HCT116 (cell line): ENCODE data around the gene IL17B. TPM values are rescaled to one million over a fixed set of nuclear protein-coding genes. Genes with fewer than 3 reads are reported as not detected.

Experiments
- ATAC-seq: fragments of 200-7000 bp; cut with Tn5 transposase; 2 replicates; pipeline ENCODE4 v1.9.1; 2020; ENCODE audit warnings: mild to moderate bottlenecking, moderate library complexity
- BruUV-seq: library from RNA; stranded (reverse); fragments of 400-500 nt; replicated peaks from 2 replicates; lab custom pipeline; 2021; lab: Mats Ljungman, UMichigan
- CTCF ChIA-PET: fragments of 300-600 bp; sonication (Branson Sonifier 250); formaldehyde crosslinking; loops from one replicate; lab custom pipeline; 2021; ENCODE audit warnings: antibody characterized with exemption; lab: Charles Lee
- POLR2A ChIA-PET: fragments of 300-600, 350-600 bp; sonication (Branson Sonifier 250); formaldehyde crosslinking; loops from one replicate; lab custom pipeline; 2021; ENCODE audit warnings: antibody characterized with exemption; lab: Charles Lee
- RAD21 ChIA-PET, 2 experiments: fragments of 300-600 bp; sonication (Branson Sonifier 250); formaldehyde crosslinking; loops; one replicate each; lab custom pipeline; 2023; ENCODE audit warnings: low total read pairs in 2 of 2; ENCODE audit not compliant: uncharacterized antibody in 2 of 2, unreplicated experiment in 2 of 2, low non-redundant PET in 1 of 2; lab: Charles Lee
- DNase-seq: peaks from one replicate; pipeline ENCODE4 v3.0.0-alpha.2; 2010; ENCODE audit warnings: low read depth, low spot score
- H2AFZ ChIP-seq: fragments of 200-600 bp; shearing (Covaris generic), sonication (generic); 2 replicates; pipeline ENCODE4 v1.6.1; 2017; ENCODE audit warnings: low read depth, mixed run types, mixed read lengths, antibody characterized with exemption, low read length; ENCODE audit not compliant: poor library complexity, severe bottlenecking
- H3K27ac ChIP-seq: 2 replicates; pipeline ENCODE4 v1.5.1; 2012; ENCODE audit warnings: low read depth, low read length
- H3K27me3 ChIP-seq: fragments of 200-600 bp; sonication (generic); 2 replicates; pipeline ENCODE4 v1.6.1; 2016; ENCODE audit warnings: mixed run types, low read length, mixed read lengths; ENCODE audit not compliant: insufficient read depth
- H3K36me3 ChIP-seq, 2 experiments: fragments of 200-500 bp in 1 of 2; fragments of 200-600 bp in 1 of 2; sonication (Bioruptor generic) in 1 of 2; sonication (generic) in 1 of 2; 2 replicates each; pipeline versions ENCODE4 v1.5.1 to v1.6.1; 2014 to 2016; ENCODE audit warnings: low read length in 2 of 2, inconsistent platforms in 1 of 2, mixed read lengths in 1 of 2, mixed run types in 1 of 2; ENCODE audit not compliant: insufficient read depth in 2 of 2, control insufficient read depth in 1 of 2
- H3K4me1 ChIP-seq, 2 experiments: fragments of 200-600 bp in 1 of 2; sonication (generic) in 1 of 2; 2 replicates each; pipeline versions ENCODE4 v1.5.1 to v1.6.1; 2012 to 2017; ENCODE audit warnings: low read length in 2 of 2, inconsistent platforms in 1 of 2, mild to moderate bottlenecking in 1 of 2, mixed read lengths in 1 of 2, mixed run types in 1 of 2, moderate library complexity in 1 of 2; ENCODE audit not compliant: insufficient read depth in 2 of 2, control insufficient read depth in 1 of 2
- H3K4me2 ChIP-seq: fragments of 200-600 bp; sonication (generic); 2 replicates; pipeline ENCODE4 v1.6.1; 2017; ENCODE audit warnings: mixed run types, low read length, mixed read lengths
- H3K4me3 ChIP-seq, 2 experiments: fragments of 200-600 bp in 1 of 2; sonication (generic) in 1 of 2; replicated peaks in 1 of 2; 2 replicates each; pipeline ENCODE4 v1.5.1; 2011 to 2016; ENCODE audit warnings: low read length in 2 of 2, control low read depth in 1 of 2, low read depth in 1 of 2, mild to moderate bottlenecking in 1 of 2, mixed read lengths in 1 of 2, mixed run types in 1 of 2
- H3K79me2 ChIP-seq: fragments of 200-600 bp; sonication (generic); 2 replicates; pipeline ENCODE4 v1.6.1; 2017; ENCODE audit warnings: mild to moderate bottlenecking, mixed run types, low read length, moderate library complexity, mixed read lengths; ENCODE audit not compliant: insufficient read depth
- H3K9ac ChIP-seq: fragments of 200-600 bp; sonication (generic); 2 replicates; pipeline ENCODE4 v1.6.1; 2016; ENCODE audit warnings: low read length, mixed read lengths
- H3K9me2 ChIP-seq: fragments of 200-600 bp; sonication (generic), shearing (Covaris generic); 2 replicates; pipeline ENCODE4 v1.6.1; 2017; ENCODE audit warnings: mixed run types, mild to moderate bottlenecking, moderate library complexity; ENCODE audit not compliant: insufficient read depth
- H3K9me3 ChIP-seq, 2 experiments: fragments of 200-500 bp in 1 of 2; fragments of 200-600 bp in 1 of 2; sonication (Bioruptor generic) in 1 of 2; sonication (generic) in 1 of 2; 2 replicates each; pipeline ENCODE4 v1.6.1; 2014 to 2017; ENCODE audit warnings: low read length in 2 of 2, mixed read lengths in 2 of 2, inconsistent platforms in 1 of 2, low read depth in 1 of 2, mild to moderate bottlenecking in 1 of 2, mixed run types in 1 of 2, moderate library complexity in 1 of 2; ENCODE audit not compliant: control insufficient read depth in 1 of 2, insufficient read depth in 1 of 2
- H4K20me1 ChIP-seq: fragments of 200-600 bp; sonication (generic), shearing (Covaris generic); 2 replicates; pipeline ENCODE4 v1.6.1; 2017; ENCODE audit warnings: mixed run types, mild to moderate bottlenecking, moderate library complexity; ENCODE audit not compliant: insufficient read depth
- ATF3 ChIP-seq: IDR thresholded peaks from 2 replicates; pipeline ENCODE4 v1.6.1; 2012
- CBX3 ChIP-seq: IDR thresholded peaks from 2 replicates; pipeline ENCODE4 v1.6.1; 2012; ENCODE audit warnings: low read depth
- EZH2phosphoT487 ChIP-seq: fragments of 200-600 bp; IDR thresholded peaks from 2 replicates; pipeline ENCODE4 v1.6.1; 2018; ENCODE audit warnings: antibody characterized with exemption, borderline replicate concordance
- FOSL1 ChIP-seq: IDR thresholded peaks from 2 replicates; pipeline ENCODE4 v1.6.1; 2012; ENCODE audit warnings: low read depth
- POLR2A ChIP-seq: IDR thresholded peaks from 2 replicates; pipeline ENCODE4 v1.7.0; 2011; ENCODE audit warnings: borderline replicate concordance; ENCODE audit not compliant: insufficient read depth, insufficient read length; ENCODE audit errors: extremely low read depth
- POLR2AphosphoS5 ChIP-seq: IDR thresholded peaks from 2 replicates; pipeline ENCODE4 v1.6.1; 2011; ENCODE audit warnings: mild to moderate bottlenecking, low read depth, low read length, moderate library complexity
- RAD21 ChIP-seq: IDR thresholded peaks from 2 replicates; pipeline ENCODE4 v1.6.1; 2012; ENCODE audit warnings: low read depth, mild to moderate bottlenecking
- REST ChIP-seq: IDR thresholded peaks from 2 replicates; pipeline ENCODE4 v1.6.1; 2012; ENCODE audit warnings: low read depth
- SIN3A ChIP-seq: IDR thresholded peaks from 2 replicates; pipeline ENCODE4 v1.6.1; 2012; ENCODE audit warnings: low read depth
- SP1 ChIP-seq: IDR thresholded peaks from 2 replicates; pipeline ENCODE4 v1.6.1; 2012; ENCODE audit warnings: low read depth
- YY1 ChIP-seq: IDR thresholded peaks from 2 replicates; pipeline ENCODE4 v1.6.1; 2011; ENCODE audit warnings: low read length, low read depth, moderate library complexity, mild to moderate bottlenecking; ENCODE audit not compliant: insufficient replicate concordance; ENCODE audit errors: extremely low read depth
- ZFX ChIP-seq: fragments of 450-650 bp; IDR thresholded peaks from 2 replicates; pipeline ENCODE4 v1.6.1; 2017
- ZNF274 ChIP-seq: fragments of 200-500 bp; sonication (Bioruptor generic); IDR thresholded peaks from 2 replicates; pipeline ENCODE4 v1.6.1; 2014; ENCODE audit warnings: mild to moderate bottlenecking, low read depth, low read length, inconsistent platforms
- intact Hi-C: fragments of 100-400 bp; cut with micrococcal nuclease; formaldehyde crosslinking; loops from 2 replicates; pipeline ENCODE4 v1.10.0; 2022
- total RNA-seq: library from RNA; stranded (reverse); gene quantifications from one replicate; pipeline ENCODE4 v1.2.1, GENCODE V29; 2021; ENCODE audit not compliant: unreplicated experiment
- TF ChIP-seq, protein P1 (sequence below): IDR thresholded peaks from 2 replicates; pipeline ENCODE4 v1.6.1; 2012
- TF ChIP-seq, protein P2 (sequence below), 3 experiments: fragments of 200-600 bp in 1 of 3; sonication (generic) in 1 of 3; IDR thresholded peaks in 2 of 3; conservative IDR thresholded peaks in 1 of 3; 2 replicates each; pipeline ENCODE4 v1.5.1; 2012 to 2017; ENCODE audit warnings: low read depth in 2 of 3, low read length in 2 of 3, antibody characterized with exemption in 1 of 3, borderline replicate concordance in 1 of 3, control low read depth in 1 of 3, mild to moderate bottlenecking in 1 of 3, mixed read lengths in 1 of 3, mixed run types in 1 of 3, moderate library complexity in 1 of 3; ENCODE audit not compliant: insufficient read depth in 1 of 3

The IL17B gene
- total RNA-seq, 1 experiment from 2014 or later, result 0.81 TPM

- ATAC-seq (no peak), DNase-seq (no peak)
- no peaks in the 10 kb centered on the region for H3K79me2 ChIP-seq
- BruUV-seq, result no TSS peak
- H3K4me3 ChIP-seq, result no peak overlapping the region
- no peaks in the 10 kb centered on the region for H3K9me2 ChIP-seq
- no peaks in the 10 kb centered on the region for H3K9me3 ChIP-seq
- H3K36me3 ChIP-seq, result no peaks in the 10 kb centered on the region
- RAD21 ChIA-PET, result no interaction called here
- no peaks in the 10 kb centered on the region for H3K27me3 ChIP-seq
- H3K9ac ChIP-seq, result no peak overlapping the region
- CTCF ChIA-PET, result no interaction called here
- no peak overlapping the region for H3K4me2 ChIP-seq
- no peak overlapping the region for H2AFZ ChIP-seq
- H4K20me1 ChIP-seq, result no peaks in the 10 kb centered on the region
- intact Hi-C loops, result loop anchor here (5.0 kb wide), 2 partner anchors 68 to 253 kb away; no protein-coding TSS in a partner anchor
- no peak overlapping the region for H3K27ac ChIP-seq
- peaks cover 4 to 9% of the 10 kb centered on the region in 2 experiments; a peak in 3 of 4 replicates for H3K4me1 ChIP-seq
- POLR2A ChIA-PET, result no interaction called here
- TF ChIP-seq EZH2phosphoT487 (no peak), RAD21 (no peak), YY1 (no peak), CBX3 (no peak), ZFX (no peak), SP1 (no peak), FOSL1 (no peak)
- TF ChIP-seq, protein P1, sequence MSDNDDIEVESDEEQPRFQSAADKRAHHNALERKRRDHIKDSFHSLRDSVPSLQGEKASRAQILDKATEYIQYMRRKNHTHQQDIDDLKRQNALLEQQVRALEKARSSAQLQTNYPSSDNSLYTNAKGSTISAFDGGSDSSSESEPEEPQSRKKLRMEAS, result no peak
Measured at GRCh38 chr5:149364719-149365118, 14.4 kb downstream of the IL17B start.

DNA sequence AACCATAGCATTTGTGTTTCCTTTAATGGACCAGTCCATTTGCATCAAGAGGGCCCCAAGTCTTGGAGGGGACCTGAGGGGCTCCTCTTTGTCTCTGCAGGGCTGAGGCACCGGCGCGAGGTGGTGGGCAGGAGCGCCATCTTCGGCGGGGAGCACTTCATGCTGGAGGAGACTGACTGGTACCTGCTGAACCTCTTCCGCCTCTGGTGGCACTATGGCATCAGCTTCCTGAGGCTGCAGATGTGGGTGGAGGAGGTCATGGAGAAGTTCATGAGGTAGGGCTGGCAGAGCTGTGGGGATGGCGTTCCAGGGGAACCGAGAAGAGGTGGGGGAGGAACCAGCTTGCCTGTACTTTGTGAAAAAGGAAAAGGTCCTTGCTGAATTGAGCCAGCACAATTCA is 15.2 kb downstream of the IL17B start:
- Histone ChIP-seq H3K9me3 (no peaks in the 10 kb centered on the region), H3K4me3 (no peak overlapping the region), H2AFZ (no peak overlapping the region), H3K9ac (no peak overlapping the region), H3K79me2 (no peaks in the 10 kb centered on the region), H3K27me3 (no peaks in the 10 kb centered on the region), H4K20me1 (no peaks in the 10 kb centered on the region), H3K4me1 (peaks cover 4 to 13% of the 10 kb centered on the region in 2 experiments; a peak in 3 of 4 replicates), H3K4me2 (no peak overlapping the region), H3K36me3 (no peaks in the 10 kb centered on the region), H3K9me2 (no peaks in the 10 kb centered on the region), H3K27ac (no peak overlapping the region)
- ATAC-seq, result no peak
- ChIA-PET RAD21 (no interaction called here), CTCF (no interaction called here), POLR2A (no interaction called here)
- DNase-seq, result no peak
- TF ChIP-seq ZNF274 (no peak), EZH2phosphoT487 (no peak), POLR2A (no peak), RAD21 (no peak), ATF3 (no peak), REST (no peak), YY1 (no peak), SIN3A (no peak), SP1 (no peak), POLR2AphosphoS5 (no peak)
- TF ChIP-seq, protein P2, sequence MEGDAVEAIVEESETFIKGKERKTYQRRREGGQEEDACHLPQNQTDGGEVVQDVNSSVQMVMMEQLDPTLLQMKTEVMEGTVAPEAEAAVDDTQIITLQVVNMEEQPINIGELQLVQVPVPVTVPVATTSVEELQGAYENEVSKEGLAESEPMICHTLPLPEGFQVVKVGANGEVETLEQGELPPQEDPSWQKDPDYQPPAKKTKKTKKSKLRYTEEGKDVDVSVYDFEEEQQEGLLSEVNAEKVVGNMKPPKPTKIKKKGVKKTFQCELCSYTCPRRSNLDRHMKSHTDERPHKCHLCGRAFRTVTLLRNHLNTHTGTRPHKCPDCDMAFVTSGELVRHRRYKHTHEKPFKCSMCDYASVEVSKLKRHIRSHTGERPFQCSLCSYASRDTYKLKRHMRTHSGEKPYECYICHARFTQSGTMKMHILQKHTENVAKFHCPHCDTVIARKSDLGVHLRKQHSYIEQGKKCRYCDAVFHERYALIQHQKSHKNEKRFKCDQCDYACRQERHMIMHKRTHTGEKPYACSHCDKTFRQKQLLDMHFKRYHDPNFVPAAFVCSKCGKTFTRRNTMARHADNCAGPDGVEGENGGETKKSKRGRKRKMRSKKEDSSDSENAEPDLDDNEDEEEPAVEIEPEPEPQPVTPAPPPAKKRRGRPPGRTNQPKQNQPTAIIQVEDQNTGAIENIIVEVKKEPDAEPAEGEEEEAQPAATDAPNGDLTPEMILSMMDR (IDR thresholded peaks at IDR 0.05 in 2 of 3, conservative IDR thresholded peaks at IDR 0.05 in 1 of 3; ENCODE audit: borderline replicate concordance in 1 of 3, insufficient read depth in 1 of 3, low read depth in 2 of 3, low read length in 2 of 3), result no peak
- no TSS peak for BruUV-seq
- intact Hi-C loops, result no loop called here
